Smooth muscle cell (in vitro differentiated cells): ENCODE results near the gene CTNNA3. TPM values are rescaled to one million over a fixed set of nuclear protein-coding genes. Genes with fewer than 3 reads are reported as not detected.

Source experiments
- DNase-seq: peaks from one replicate; lab custom pipeline; 2025; ENCODE audit not compliant: unreplicated experiment; lab: John Stamatoyannopoulos, UW
- H2AFZ ChIP-seq: fragments of 200-600 bp; sonication (generic); 2 replicates; pipeline ENCODE4 v1.6.0; 2016; ENCODE audit warnings: antibody characterized with exemption, low read depth, mild to moderate bottlenecking
- H3F3A ChIP-seq: fragments of 200-600 bp; sonication (generic); 2 replicates; pipeline ENCODE4 v1.6.0; 2017; ENCODE audit warnings: antibody characterized with exemption, low read depth
- H3K27ac ChIP-seq: fragments of 200-600 bp; sonication (generic); 2 replicates; pipeline ENCODE4 v1.5.1; 2016; ENCODE audit warnings: low read depth, mild to moderate bottlenecking
- H3K27me3 ChIP-seq: fragments of 200-600 bp; sonication (generic); 2 replicates; pipeline ENCODE4 v1.6.1; 2016; ENCODE audit warnings: low read depth, mild to moderate bottlenecking
- H3K36me3 ChIP-seq: fragments of 200-600 bp; sonication (generic); 2 replicates; pipeline ENCODE4 v1.5.1; 2016; ENCODE audit warnings: low read depth
- H3K4me1 ChIP-seq: fragments of 200-600 bp; sonication (generic); 2 replicates; pipeline ENCODE4 v1.5.1; 2016; ENCODE audit warnings: low read depth
- H3K4me2 ChIP-seq: fragments of 200-600 bp; sonication (generic); 2 replicates; pipeline ENCODE4 v1.6.0; 2016; ENCODE audit warnings: mild to moderate bottlenecking
- H3K4me3 ChIP-seq: fragments of 200-600 bp; sonication (generic); 2 replicates; pipeline ENCODE4 v1.5.1; 2016; ENCODE audit warnings: mild to moderate bottlenecking
- H3K79me2 ChIP-seq: fragments of 200-600 bp; sonication (generic); 2 replicates; pipeline ENCODE4 v1.6.0; 2016; ENCODE audit warnings: low read depth, mild to moderate bottlenecking
- H3K9ac ChIP-seq: fragments of 200-600 bp; sonication (generic); 2 replicates; pipeline ENCODE4 v1.6.0; 2016; ENCODE audit warnings: low read depth
- H3K9me3 ChIP-seq: fragments of 200-600 bp; sonication (generic); replicated peaks from 2 replicates; pipeline ENCODE4 v1.5.1; 2016; ENCODE audit warnings: low read depth
- H4K20me1 ChIP-seq: fragments of 200-600 bp; sonication (generic); 2 replicates; pipeline ENCODE4 v1.6.0; 2016; ENCODE audit warnings: low read depth
- WGBS: methylation state at CpG from one replicate; pipeline ENCODE4 v1.1.7; 2016; ENCODE audit warnings: low lambda C conversion rate; 5-methylcytosine and 5-hydroxymethylcytosine counted together
- polyA plus RNA-seq: library from polyadenylated mRNA; unstranded; fragments of >200 nt; fragmentation: Nextera tagmentation; extraction: Ambion mirVana; gene quantifications from 2 replicates; pipeline ENCODE4 v1.2.1, GENCODE V29; 2016
- total RNA-seq: library from RNA; depleted of rRNA; stranded (reverse); fragments of >200 nt; gene quantifications from 2 replicates; pipeline ENCODE4 v1.2.3, GENCODE V29; 2014
- TF ChIP-seq, protein P1 (sequence below): fragments of 200-600 bp; sonication (generic); IDR thresholded peaks from 2 replicates; pipeline ENCODE4 v1.5.1; 2017; ENCODE audit warnings: borderline replicate concordance, mild to moderate bottlenecking, antibody characterized with exemption; ENCODE audit not compliant: insufficient read depth, poor library complexity, severe bottlenecking

The CTNNA3 gene
- total and polyA plus RNA-seq, 2 experiments from 2014 or later, result 1.3 TPM; not detected in 1

- no peak overlapping the region for H2AFZ ChIP-seq
- no peaks in the 10 kb centered on the region for H3F3A ChIP-seq
- no peaks in the 10 kb centered on the region for H3K4me1 ChIP-seq
- no peak overlapping the region for H3K4me2 ChIP-seq
- H3K9me3 ChIP-seq, result no peaks in the 10 kb centered on the region
- H4K20me1 ChIP-seq, result no peaks in the 10 kb centered on the region
- H3K27ac ChIP-seq, result no peak overlapping the region
- H3K9ac ChIP-seq, result no peak overlapping the region
- no peak for DNase-seq
- no peaks in the 10 kb centered on the region for H3K36me3 ChIP-seq
- WGBS, result 100% methylated on average over 1 of the region's 1 CpG
- no peak overlapping the region for H3K4me3 ChIP-seq
- H3K27me3 ChIP-seq, result no peaks in the 10 kb centered on the region
- TF ChIP-seq, protein P1, sequence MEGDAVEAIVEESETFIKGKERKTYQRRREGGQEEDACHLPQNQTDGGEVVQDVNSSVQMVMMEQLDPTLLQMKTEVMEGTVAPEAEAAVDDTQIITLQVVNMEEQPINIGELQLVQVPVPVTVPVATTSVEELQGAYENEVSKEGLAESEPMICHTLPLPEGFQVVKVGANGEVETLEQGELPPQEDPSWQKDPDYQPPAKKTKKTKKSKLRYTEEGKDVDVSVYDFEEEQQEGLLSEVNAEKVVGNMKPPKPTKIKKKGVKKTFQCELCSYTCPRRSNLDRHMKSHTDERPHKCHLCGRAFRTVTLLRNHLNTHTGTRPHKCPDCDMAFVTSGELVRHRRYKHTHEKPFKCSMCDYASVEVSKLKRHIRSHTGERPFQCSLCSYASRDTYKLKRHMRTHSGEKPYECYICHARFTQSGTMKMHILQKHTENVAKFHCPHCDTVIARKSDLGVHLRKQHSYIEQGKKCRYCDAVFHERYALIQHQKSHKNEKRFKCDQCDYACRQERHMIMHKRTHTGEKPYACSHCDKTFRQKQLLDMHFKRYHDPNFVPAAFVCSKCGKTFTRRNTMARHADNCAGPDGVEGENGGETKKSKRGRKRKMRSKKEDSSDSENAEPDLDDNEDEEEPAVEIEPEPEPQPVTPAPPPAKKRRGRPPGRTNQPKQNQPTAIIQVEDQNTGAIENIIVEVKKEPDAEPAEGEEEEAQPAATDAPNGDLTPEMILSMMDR, result no peak
- H3K79me2 ChIP-seq, result no peaks in the 10 kb centered on the region
These were observed 890.4 kb downstream of the CTNNA3 start for GRCh38 chr10:66805612-66806011.

DNA sequence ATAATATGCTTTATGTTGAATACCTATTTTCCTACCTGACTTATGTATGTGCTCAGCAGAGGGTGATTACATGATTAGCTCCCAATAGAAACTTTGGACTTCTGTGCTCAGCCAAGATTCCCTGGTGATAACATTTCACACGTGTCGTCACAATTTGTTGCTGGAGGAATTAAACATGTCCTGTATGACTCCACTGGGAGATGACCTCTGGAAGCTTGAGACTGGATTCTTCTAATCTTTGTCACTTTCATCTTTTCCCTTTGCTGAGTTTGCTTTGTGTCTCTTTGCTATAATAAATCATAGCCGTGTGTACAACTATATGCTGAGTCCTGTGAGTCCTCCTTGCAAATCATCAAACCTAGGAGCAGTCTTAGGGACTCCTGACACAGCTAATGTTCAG lies 891.0 kb downstream of the CTNNA3 start:
- H3K9me3 ChIP-seq, result no peaks in the 10 kb centered on the region
- TF ChIP-seq, protein P1, result no peak
- peak overlapping the region; percentile 13 for H3K4me2 ChIP-seq
- H3K79me2 ChIP-seq, result no peaks in the 10 kb centered on the region
- no peak for DNase-seq
- no peaks in the 10 kb centered on the region for H3F3A ChIP-seq
- no peak overlapping the region for H3K27ac ChIP-seq
- H2AFZ ChIP-seq, result no peak overlapping the region
- no peaks in the 10 kb centered on the region for H3K36me3 ChIP-seq
- no peaks in the 10 kb centered on the region for H4K20me1 ChIP-seq
- no peak overlapping the region for H3K9ac ChIP-seq
- H3K4me1 ChIP-seq, result no peaks in the 10 kb centered on the region
- 41% methylated on average over 3 of the region's 3 CpGs for WGBS
- H3K4me3 ChIP-seq, result no peak overlapping the region
- no peaks in the 10 kb centered on the region for H3K27me3 ChIP-seq

DNA sequence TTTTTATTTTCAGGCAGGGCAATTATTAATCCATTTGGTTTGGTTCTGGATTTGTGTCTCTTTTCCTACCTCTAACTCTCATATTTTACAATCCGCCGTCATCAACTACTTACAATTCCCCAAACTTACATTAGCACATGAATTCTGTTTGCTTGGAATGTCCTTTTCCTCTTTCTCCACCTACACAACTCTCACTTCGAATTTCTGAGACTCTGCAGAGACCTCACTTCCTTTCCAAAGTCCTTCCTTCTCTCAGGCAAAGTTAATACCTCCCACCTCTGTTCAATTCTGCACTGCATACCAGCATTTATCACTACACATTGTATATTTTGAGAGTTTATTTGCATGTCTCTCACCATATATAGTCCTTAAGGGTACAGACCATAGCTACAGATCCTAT lies 892.8 kb downstream of the CTNNA3 start:
- Histone ChIP-seq H3K9me3 (no peaks in the 10 kb centered on the region), H3K79me2 (no peaks in the 10 kb centered on the region)

DNA sequence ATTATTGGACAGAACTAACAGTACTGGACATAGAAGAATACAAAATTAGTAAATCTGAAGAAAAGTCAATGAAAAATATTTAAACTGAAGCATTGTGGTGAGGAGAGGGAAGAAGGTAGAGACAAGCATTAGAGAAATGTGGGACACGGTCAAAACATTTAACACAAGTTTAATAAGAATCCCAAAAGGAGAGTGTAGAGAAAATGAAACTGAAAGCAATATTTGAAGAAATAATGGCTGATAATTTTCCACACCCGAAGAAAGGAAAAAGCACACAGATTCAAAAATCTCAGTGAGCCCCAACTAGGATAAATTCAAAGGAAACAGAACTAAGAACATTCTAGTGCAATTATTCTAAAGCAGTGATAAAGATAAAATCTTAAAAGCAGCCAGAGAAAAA lies 896.5 kb downstream of the CTNNA3 start:
- Histone ChIP-seq H3K27me3 (no peaks in the 10 kb centered on the region), H3K4me1 (no peaks in the 10 kb centered on the region), H3K79me2 (no peaks in the 10 kb centered on the region), H3K4me2 (peak overlapping the region; percentile 27), H3K4me3 (peak overlapping the region; percentile 27), H4K20me1 (no peaks in the 10 kb centered on the region), H2AFZ (peak overlapping the region; percentile 78), H3K9ac (no peak overlapping the region), H3K9me3 (no peaks in the 10 kb centered on the region), H3K27ac (no peak overlapping the region), H3F3A (no peaks in the 10 kb centered on the region), H3K36me3 (no peaks in the 10 kb centered on the region)
- no peak for DNase-seq
- WGBS, result 89% methylated on average over 2 of the region's 2 CpGs
- TF ChIP-seq, protein P1, result no peak

More for the DNA sequence above, 892.8 kb downstream of the CTNNA3 start:
- TF ChIP-seq, protein P1, result no peak
- WGBS, result 34% methylated on average over 3 of the region's 3 CpGs
- H3F3A ChIP-seq, result no peaks in the 10 kb centered on the region
- H3K4me2 ChIP-seq, result no peak overlapping the region
- H2AFZ ChIP-seq, result no peak overlapping the region
- H3K4me1 ChIP-seq, result no peaks in the 10 kb centered on the region
- DNase-seq, result no peak
- no peaks in the 10 kb centered on the region for H3K36me3 ChIP-seq
- H4K20me1 ChIP-seq, result no peaks in the 10 kb centered on the region
- no peaks in the 10 kb centered on the region for H3K27me3 ChIP-seq
- no peak overlapping the region for H3K9ac ChIP-seq
- H3K27ac ChIP-seq, result no peak overlapping the region
- no peak overlapping the region for H3K4me3 ChIP-seq
